AG10803 (cell line): ENCODE results near the gene DCPS.

ENCODE experiments used
- DNase-seq: peaks from one replicate; pipeline ENCODE4 v3.0.0; 2010; ENCODE audit warnings: low read depth
- H3K4me3 ChIP-seq: 2 replicates; pipeline ENCODE4 v1.5.1; 2011; ENCODE audit warnings: mild to moderate bottlenecking, low read length, control low read depth
- TF ChIP-seq, protein P1 (sequence below): conservative IDR thresholded peaks from 2 replicates; pipeline ENCODE4 v1.5.1; 2011; ENCODE audit warnings: mild to moderate bottlenecking, low read length, control low read depth, inconsistent platforms

The DCPS gene

DNA sequence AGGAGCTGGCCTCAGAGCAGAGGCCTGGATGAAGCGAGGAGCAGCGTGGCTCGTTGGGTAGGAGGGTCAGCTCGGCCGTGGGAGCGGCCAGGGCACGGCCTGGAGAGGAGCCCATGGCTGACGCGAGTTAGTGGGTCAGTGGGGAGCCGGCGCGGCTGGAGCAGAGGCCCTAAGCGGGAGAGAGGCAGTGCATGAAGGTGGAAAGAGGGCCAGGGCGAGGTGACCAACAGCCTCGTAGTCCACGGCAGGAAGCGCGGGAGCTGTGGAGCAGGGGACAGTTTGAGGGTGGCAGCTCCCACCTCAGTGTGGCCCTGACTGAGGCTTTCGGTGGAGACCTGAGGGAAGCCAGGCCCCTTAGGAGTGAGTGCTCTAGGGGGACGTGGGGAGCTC is 24.1 kb downstream of the DCPS start:
- TF ChIP-seq, protein P1, sequence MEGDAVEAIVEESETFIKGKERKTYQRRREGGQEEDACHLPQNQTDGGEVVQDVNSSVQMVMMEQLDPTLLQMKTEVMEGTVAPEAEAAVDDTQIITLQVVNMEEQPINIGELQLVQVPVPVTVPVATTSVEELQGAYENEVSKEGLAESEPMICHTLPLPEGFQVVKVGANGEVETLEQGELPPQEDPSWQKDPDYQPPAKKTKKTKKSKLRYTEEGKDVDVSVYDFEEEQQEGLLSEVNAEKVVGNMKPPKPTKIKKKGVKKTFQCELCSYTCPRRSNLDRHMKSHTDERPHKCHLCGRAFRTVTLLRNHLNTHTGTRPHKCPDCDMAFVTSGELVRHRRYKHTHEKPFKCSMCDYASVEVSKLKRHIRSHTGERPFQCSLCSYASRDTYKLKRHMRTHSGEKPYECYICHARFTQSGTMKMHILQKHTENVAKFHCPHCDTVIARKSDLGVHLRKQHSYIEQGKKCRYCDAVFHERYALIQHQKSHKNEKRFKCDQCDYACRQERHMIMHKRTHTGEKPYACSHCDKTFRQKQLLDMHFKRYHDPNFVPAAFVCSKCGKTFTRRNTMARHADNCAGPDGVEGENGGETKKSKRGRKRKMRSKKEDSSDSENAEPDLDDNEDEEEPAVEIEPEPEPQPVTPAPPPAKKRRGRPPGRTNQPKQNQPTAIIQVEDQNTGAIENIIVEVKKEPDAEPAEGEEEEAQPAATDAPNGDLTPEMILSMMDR: no peak
- no peak overlapping the region for H3K4me3 ChIP-seq
- no peak for DNase-seq

DNA sequence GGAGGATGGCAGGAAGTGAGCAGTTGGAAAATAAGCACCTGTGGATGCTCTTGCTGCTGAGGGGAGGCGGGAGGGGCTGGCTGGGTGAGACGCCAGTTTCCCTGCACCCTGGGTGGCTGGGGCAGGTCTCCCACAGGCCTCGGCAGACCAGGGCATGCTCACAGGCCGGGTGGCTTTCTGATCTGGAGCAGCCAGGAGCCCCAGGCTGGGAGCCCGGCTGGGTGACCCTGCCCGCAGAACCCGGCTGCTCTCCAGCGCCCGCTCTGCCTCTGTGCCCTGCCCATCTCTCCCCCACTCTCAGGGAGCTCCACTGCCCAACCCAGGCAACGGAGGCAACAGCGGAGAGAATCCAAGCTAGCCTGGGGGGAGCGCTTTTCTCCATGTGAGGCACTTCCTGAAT is 24.6 kb downstream of the DCPS start:
- DNase-seq: no peak
- TF ChIP-seq, protein P1: no peak
- H3K4me3 ChIP-seq: no peak overlapping the region

DNA sequence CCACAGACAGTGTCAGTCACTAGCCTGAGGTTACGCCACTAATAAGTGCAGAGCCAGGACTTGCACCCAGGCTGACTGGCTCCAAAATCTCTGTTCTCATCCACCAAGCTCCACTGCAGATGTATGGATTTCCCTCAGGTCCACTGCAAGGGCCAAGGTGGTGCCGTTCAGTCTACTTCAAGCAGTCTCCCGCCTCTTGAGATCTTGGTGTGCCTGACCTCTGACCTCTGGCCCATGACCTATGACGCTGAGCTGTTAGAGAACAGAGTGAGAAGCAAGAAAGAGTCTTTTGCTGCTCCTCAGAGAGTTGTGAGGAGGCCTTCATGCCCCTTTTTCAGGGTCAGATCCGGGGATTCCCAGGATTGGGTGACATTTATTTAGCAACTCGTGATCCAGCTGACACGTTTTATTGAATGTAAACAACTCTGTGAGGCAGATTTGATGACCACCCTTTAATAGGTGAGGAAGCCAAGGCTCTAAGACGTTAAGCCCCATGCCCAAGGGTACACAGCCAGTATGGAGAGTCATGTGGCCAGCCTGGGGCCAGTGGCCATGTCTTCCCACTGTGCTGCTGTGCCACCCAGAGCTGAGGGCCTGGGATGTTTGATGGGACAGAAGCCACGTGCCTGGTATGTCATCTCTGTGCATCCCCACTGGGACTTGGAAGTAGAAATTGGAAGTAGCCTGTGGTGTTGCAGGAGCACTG is 25.2 kb downstream of the DCPS start:
- H3K4me3 ChIP-seq: no peak overlapping the region
- TF ChIP-seq, protein P1: no peak
- DNase-seq: no peak

DNA sequence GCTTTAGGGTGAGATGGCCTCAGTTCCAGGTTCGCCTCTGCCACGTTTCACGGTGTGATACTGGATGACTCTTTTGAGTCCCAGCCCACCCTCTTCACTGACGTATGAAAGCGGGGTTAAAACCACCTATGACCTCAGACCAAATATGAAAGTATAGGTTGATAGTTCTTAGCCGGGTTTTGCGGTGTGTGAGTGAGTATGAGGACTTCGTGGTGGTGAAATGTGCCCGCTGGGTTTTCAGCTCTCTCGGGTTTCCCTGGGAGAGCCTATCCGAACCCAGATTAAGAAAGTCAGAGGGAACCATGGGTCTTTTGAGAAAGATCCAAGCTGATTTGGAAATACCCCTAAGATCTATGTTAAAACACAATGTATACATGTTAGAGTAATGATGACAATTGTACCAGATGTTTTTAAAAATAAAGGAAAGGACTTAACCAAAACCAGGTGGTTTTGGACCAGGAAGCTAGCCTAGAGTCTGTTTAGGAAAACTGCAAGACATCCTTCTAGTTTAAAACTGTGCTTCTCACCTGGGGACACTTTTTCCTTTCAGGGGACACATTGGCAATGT is 25.9 kb downstream of the DCPS start:
- DNase-seq: peak; percentile 63
- TF ChIP-seq, protein P1: no peak
- H3K4me3 ChIP-seq: no peak overlapping the region

DNA sequence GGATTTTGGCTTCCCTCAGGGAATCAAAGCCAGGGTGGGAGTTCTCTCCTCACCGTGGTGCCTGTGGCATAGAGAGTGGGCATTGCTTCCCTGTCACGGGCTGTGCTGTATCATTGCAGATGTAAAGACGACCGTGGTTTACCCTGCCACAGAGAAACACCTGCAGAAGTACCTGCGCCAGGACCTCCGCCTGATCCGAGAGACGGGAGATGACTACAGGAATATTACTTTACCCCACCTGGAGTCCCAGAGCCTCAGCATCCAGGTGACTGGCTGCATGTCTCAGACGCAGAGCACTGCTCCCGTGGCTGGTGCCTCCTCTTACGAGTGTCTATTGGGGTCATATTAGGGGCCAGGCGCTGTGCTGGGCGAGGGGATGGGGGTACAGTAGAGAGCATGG is 27.4 kb downstream of the DCPS start:
- H3K4me3 ChIP-seq: no peak overlapping the region
- TF ChIP-seq, protein P1: no peak
- no peak for DNase-seq

DNA sequence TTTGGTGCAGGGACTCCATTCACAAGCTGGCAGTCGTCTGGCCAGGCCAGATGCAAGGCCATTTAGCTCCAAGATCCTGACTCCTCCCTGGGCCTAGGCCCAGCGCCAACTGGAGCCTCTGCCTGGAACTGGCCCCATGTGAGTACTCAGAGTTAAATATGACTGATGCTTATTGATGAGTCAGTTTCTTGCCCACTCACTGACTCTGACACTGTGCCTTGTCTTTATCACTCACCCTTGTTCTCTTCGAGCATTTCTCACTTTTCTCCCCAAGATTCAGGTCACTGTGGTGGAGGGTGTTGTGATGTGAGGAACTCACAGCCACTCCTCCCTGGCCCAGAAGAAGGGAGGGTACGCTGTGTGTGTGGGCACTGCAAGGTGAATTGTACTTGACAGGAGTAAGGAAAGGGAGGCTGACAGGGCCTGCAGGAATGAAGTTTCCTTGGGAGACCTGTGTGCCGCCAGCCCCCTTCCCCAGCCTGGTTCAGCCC is 28.4 kb downstream of the DCPS start:
- TF ChIP-seq, protein P1: no peak
- DNase-seq: peak; percentile 92
- no peak overlapping the region for H3K4me3 ChIP-seq

DNA sequence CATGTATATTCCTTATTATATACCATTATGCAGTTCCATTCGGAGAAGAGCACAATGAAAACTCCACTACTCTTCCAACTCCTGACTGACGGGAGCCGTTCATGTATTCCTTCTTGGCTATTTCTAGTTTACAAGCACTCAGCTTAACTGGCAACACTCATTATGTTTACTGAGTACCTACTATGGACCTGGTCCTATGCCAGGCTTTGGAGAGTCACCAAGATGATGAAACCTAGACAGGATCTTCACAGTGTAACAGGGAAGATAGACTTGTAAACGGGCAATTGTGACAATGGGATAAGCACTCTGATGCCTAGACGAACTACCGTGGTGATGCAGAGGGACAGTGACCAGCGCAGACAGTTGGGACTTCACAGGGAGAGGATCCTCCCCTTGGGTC is 29.3 kb downstream of the DCPS start:
- no peak for DNase-seq
- H3K4me3 ChIP-seq: no peak overlapping the region
- TF ChIP-seq, protein P1: no peak
